Ovary (tissue), 9 donors: Measurements from ENCODE around the gene PAPOLB. TPM values are rescaled to one million over a fixed set of nuclear protein-coding genes. Genes with fewer than 3 reads are reported as not detected.

Experiments used
- DNase-seq, 5 donors: peaks; one replicate each; pipeline ENCODE4 v3.0.0-alpha.2; 2019 to 2020
- H3K27ac ChIP-seq, 2 donors: fragments of 200-600 bp; one replicate each; pipeline versions ENCODE4 v1.5.1 to v1.8.0; 2019 to 2022
- H3K27me3 ChIP-seq: fragments of 200-600 bp; one replicate; pipeline ENCODE4 v1.8.0; 2022
- H3K36me3 ChIP-seq: fragments of 200-600 bp; sonication (generic); one replicate; pipeline ENCODE4 v1.5.1; 2019
- H3K4me1 ChIP-seq: one replicate; pipeline ENCODE4 v1.8.1; 2013; ENCODE audit warnings: mild to moderate bottlenecking, moderate library complexity; ENCODE audit not compliant: insufficient read depth
- H3K4me3 ChIP-seq: fragments of 200-600 bp; sonication (generic); one replicate; pipeline ENCODE4 v1.5.1; 2017
- H3K9me3 ChIP-seq, 2 donors: fragments of 200-600 bp in 1 of 2; sonication (generic) in 1 of 2; one replicate each; pipeline versions ENCODE4 v1.5.1 to v1.8.1; 2013 to 2019; ENCODE audit warnings: mild to moderate bottlenecking in 1 of 2, moderate library complexity in 1 of 2
- EP300 ChIP-seq: sonication (generic); formaldehyde crosslinking; IDR thresholded peaks from one replicate; pipeline ENCODE4 v1.6.1; 2017; ENCODE audit warnings: antibody characterized with exemption
- POLR2A ChIP-seq: fragments of 450-650 bp; IDR thresholded peaks from one replicate; pipeline ENCODE4 v1.6.1; 2017; ENCODE audit warnings: antibody characterized with exemption, mild to moderate bottlenecking, moderate library complexity
- WGBS, 3 donors: extraction: QIAGEN DNeasy Blood & Tissue Kit in 1 of 3; methylation state at CpG; one replicate each; pipeline versions ENCODE4 v1.1.5 to v1.1.7; 2013 to 2017; 5-methylcytosine and 5-hydroxymethylcytosine counted together
- intact Hi-C, 4 donors: fragments of 100-400 bp; cut with DNase I; formaldehyde crosslinking; loops; one replicate each; pipeline versions ENCODE4 v1.11.0 to v1.15.1; 2022 to 2023
- polyA plus RNA-seq, 2 donors: library from polyadenylated mRNA; stranded (reverse); fragments of 200-250 nt in 1 of 2; fragments of 350-450 nt in 1 of 2; fragmentation: Illumina TruSeq in 1 of 2; extraction: RNeasy Lipid Tissue Mini Kit (QIAGEN cat#74804) in 1 of 2; gene quantifications; one replicate each; pipeline ENCODE4 v1.2.3, GENCODE V29; 2013 to 2014
- total RNA-seq, 7 donors: library from RNA; depleted of rRNA in 2 of 7; stranded (reverse); fragments of >200 nt in 2 of 7; fragmentation: NEBNext Ultra II Directional in 3 of 7; extraction: Animal tissue kit (Norgen Biotek cat#: 25700) in 3 of 7; gene quantifications; one replicate each; pipeline versions ENCODE4 v1.1.0 to v1.2.4, GENCODE V29; 2016 to 2023
- TF ChIP-seq, protein P1 (sequence below), 3 donors: fragments of 450-650 bp in 2 of 3; fragments of 200-600 bp in 1 of 3; IDR thresholded peaks; one replicate each; pipeline versions ENCODE4 v1.5.1 to v1.8.0; 2016 to 2022; ENCODE audit warnings: antibody characterized with exemption in 3 of 3, mild to moderate bottlenecking in 1 of 3
- donor health status: DM: no; HTN: no; CAD: no; lungs with moderate emphysema.
- donor health status: DM: no; HTN: no; CAD: no.
- donor health status: Bipolar disorder and iron deficiency.
- donor health status: DM: yes; HTN: yes; CAD: no.
- donor health status: DM: no; HTN: no; CAD: no.
- donor health status: DM: yes; HTN: yes; CAD: no.

PAPOLB gene
- total and polyA plus RNA-seq, 9 donors: under 0.01 to 0.36 (median 0.09) TPM; not detected in 3

DNA sequence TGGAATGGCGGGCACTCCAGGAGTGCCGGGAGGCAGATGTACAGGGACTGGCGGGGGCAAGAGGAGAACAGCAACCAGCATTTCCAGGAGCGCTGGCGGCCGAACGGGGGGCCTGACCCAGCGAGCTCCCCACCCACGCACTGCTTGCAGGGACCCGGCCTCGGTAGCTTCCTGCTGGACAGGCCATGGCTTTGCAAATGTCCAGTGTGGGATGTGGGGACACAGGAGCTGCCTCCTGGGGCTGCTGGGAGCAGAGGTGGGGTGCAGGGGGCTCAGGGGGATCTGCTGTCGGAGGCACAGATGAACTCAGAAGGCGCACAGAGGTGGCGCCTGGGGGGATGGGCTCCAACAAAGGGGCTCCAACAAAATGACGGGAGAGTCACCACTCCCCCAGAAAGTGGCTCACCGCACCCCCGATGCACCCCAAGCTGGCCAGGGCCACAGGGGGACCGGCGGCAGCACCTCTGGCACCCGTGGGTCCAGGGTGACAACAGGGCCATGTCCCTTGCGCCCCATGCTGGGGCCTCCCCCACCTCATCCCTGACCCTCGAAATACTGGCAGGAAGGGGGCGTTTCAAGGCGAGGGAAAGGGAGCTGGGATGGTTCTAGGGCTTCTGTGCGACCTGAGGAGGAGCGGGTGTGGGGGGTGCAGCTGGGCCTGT lies 45.3 kb downstream of the PAPOLB start:
- intact Hi-C loops: no loop called here
- WGBS, 3 donors: 87 to 92% (median 90%) methylated on average over 26 of the region's 26 CpGs
- H3K9me3 ChIP-seq: no peaks in the 10 kb centered on the region
- H3K27me3 ChIP-seq: no peaks in the 10 kb centered on the region
- peaks cover 4% of the 10 kb centered on the region for H3K4me1 ChIP-seq
- H3K4me3 ChIP-seq: no peak overlapping the region
- TF ChIP-seq, protein P1, sequence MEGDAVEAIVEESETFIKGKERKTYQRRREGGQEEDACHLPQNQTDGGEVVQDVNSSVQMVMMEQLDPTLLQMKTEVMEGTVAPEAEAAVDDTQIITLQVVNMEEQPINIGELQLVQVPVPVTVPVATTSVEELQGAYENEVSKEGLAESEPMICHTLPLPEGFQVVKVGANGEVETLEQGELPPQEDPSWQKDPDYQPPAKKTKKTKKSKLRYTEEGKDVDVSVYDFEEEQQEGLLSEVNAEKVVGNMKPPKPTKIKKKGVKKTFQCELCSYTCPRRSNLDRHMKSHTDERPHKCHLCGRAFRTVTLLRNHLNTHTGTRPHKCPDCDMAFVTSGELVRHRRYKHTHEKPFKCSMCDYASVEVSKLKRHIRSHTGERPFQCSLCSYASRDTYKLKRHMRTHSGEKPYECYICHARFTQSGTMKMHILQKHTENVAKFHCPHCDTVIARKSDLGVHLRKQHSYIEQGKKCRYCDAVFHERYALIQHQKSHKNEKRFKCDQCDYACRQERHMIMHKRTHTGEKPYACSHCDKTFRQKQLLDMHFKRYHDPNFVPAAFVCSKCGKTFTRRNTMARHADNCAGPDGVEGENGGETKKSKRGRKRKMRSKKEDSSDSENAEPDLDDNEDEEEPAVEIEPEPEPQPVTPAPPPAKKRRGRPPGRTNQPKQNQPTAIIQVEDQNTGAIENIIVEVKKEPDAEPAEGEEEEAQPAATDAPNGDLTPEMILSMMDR (IDR thresholded peaks at IDR 0.05): no peak
- TF ChIP-seq EP300 (no peak), POLR2A (no peak)
- H3K27ac ChIP-seq: no peak overlapping the region
- no peak for DNase-seq
- no peaks in the 10 kb centered on the region for H3K36me3 ChIP-seq

DNA sequence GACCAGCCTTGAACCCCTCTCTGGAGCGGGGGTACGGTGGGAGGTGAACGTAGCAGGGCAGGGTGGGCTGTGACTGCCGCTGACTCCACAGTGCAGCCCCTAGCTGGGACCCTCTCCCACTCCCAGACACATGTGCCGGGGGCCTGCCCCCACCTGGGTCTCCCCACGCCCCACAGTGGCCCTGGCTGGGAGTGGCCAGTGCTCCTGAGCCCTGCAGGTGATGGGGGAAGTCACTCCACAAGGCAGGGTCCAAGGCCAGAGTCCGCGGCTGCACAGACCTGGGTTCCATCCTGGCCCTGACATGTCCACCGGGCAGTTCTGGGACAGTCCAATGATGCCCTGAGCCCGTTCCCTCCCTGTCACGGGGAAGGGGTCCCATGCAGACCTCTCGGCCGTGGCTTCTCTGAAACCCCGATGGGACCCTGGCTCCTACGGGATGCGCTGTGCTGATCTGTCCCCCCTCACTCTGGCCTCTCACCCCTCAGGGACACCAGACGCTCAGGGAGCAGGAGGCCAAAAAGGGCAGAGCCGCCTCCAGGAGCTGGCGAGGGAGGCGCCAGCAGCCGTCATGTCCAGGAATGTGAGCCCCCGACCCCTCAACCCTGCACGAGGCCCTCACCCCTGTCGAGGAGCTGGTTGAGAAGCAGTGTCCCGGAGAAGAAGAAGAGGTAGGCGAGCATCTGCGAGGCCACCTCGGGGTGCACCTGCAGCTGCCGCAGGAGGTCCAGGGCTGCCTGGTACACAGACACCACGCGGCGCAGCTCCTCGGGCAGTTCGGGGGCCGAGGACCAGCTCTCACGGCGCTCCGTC lies 46.0 kb downstream of the PAPOLB start:
- Histone ChIP-seq H3K4me3 (no peak overlapping the region), H3K9me3 (no peaks in the 10 kb centered on the region), H3K27me3 (no peaks in the 10 kb centered on the region), H3K4me1 (peaks cover 4% of the 10 kb centered on the region), H3K36me3 (no peaks in the 10 kb centered on the region), H3K27ac (no peak overlapping the region)
- DNase-seq: no peak
- no peak for TF ChIP-seq POLR2A
- TF ChIP-seq EP300: no peak
- TF ChIP-seq, protein P1 (IDR thresholded peaks at IDR 0.05): no peak
- 82 to 88% (median 83%) methylated on average over 34 to 38 of the region's 38 CpGs for WGBS, 3 donors
- intact Hi-C loops: no loop called here

DNA sequence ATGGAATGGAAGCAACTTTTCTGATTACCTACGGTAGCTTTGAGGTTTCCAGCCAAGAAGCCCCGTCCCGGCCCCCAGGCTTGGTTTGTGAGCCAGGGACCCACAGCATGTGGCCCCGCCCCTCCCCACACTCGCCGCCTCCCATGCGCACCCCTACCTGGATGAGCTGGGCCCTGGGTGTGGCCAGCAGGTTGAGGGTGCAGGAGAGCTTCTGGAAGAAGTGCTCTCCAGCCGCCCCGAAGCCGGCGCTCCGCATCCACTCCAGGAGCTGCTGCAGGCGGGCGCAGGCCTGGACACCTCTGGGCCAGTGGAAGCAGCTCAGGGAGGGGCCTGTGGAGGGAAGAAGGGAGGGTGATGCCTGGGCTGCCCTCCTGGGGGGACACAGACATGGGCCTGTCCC lies 46.7 kb downstream of the PAPOLB start:
- Histone ChIP-seq H3K27me3 (no peaks in the 10 kb centered on the region), H3K27ac (no peak overlapping the region), H3K9me3 (no peaks in the 10 kb centered on the region), H3K4me1 (peaks cover 4% of the 10 kb centered on the region), H3K36me3 (no peaks in the 10 kb centered on the region), H3K4me3 (no peak overlapping the region)
- DNase-seq: no peak
- TF ChIP-seq, protein P1 (IDR thresholded peaks at IDR 0.05): no peak
- no peak for TF ChIP-seq POLR2A
- no peak for TF ChIP-seq EP300
- intact Hi-C loops: no loop called here
- WGBS, 3 donors: 97 to 99% (median 98%) methylated on average over 14 of the region's 14 CpGs

DNA sequence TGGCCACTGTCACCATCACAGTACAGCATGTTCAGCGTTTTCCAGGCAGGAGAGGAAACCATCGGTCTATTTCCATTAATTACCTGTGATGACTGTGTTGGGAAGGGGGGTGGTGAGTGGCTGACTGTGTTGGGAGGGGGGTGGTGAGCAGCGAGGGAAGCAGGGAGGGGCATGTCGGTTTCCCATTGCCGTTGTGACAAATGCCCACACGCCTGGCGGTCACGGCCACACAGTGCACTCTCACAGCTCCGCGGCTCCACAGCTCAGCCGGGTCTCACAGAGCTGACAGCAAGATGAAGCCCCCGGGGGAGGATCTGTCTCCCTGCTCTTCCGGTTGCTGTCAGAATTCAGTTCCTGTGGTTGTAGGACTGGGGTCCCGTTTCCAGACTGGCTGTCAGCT lies 47.4 kb downstream of the PAPOLB start:
- H3K4me3 ChIP-seq: no peak overlapping the region
- no peak for DNase-seq
- peaks cover 4% of the 10 kb centered on the region for H3K4me1 ChIP-seq
- TF ChIP-seq EP300 (no peak), POLR2A (no peak)
- TF ChIP-seq, protein P1 (IDR thresholded peaks at IDR 0.05): no peak
- no peaks in the 10 kb centered on the region for H3K9me3 ChIP-seq
- H3K27me3 ChIP-seq: no peaks in the 10 kb centered on the region
- 77 to 85% (median 79%) methylated on average over 14 of the region's 14 CpGs for WGBS, 3 donors
- no peak overlapping the region for H3K27ac ChIP-seq
- intact Hi-C loops: no loop called here
- no peaks in the 10 kb centered on the region for H3K36me3 ChIP-seq
